HG02852 (cell line): Measurements from ENCODE around the gene MRPL54.

Experiments
- ATAC-seq: cut with Tn5 transposase; IDR thresholded peaks from one replicate; pipeline ENCODE4 v1.9.1; 2021; ENCODE audit warnings: mild to moderate bottlenecking, moderate library complexity; ENCODE audit not compliant: unreplicated experiment

MRPL54 gene

DNA sequence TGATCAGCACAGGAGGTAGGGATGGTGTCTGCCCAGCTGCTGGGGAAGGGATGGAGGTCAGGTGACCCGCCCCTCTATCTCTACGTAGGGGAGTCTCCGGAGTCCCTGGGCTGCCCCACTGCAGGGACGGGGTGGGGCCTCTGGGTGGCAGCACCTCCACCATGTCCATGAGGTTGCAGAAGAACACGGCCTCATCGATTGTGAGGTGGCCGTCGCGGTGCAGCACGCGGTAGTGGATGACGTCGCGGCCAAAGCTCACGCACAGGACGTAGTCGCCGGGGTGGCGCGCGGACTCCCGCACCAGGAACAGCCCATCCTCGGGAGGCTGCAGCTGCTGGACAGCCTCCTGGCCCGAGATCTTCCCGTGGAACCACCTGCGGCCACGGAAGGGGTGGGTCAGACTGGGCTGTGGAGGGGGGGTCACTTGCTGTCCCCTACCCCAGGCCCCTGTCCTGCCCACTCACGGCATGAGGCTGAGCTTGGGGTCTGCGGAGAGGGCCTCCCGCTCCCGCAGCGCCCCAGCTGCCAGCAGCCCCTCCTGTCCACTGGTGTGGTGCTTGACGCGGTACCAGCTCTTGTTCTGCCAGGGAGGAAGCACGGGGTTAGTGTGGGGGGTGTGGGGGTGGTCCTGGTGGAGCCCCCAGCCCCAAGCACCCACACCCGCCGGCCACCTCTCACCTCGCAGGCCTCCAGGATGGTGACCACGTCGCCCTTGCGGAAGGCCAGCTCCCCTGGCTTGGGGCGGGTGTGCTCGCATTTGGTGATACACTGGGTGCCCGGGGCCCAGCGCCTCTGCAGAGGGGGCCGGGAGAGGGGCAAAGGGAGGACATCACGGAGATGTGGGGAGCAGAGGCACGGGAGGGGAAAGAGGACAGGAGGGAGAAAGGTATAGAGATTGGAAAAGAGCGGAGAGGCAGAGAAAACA lies 21.4 kb downstream of the MRPL54 start:
- ATAC-seq = no peak

DNA sequence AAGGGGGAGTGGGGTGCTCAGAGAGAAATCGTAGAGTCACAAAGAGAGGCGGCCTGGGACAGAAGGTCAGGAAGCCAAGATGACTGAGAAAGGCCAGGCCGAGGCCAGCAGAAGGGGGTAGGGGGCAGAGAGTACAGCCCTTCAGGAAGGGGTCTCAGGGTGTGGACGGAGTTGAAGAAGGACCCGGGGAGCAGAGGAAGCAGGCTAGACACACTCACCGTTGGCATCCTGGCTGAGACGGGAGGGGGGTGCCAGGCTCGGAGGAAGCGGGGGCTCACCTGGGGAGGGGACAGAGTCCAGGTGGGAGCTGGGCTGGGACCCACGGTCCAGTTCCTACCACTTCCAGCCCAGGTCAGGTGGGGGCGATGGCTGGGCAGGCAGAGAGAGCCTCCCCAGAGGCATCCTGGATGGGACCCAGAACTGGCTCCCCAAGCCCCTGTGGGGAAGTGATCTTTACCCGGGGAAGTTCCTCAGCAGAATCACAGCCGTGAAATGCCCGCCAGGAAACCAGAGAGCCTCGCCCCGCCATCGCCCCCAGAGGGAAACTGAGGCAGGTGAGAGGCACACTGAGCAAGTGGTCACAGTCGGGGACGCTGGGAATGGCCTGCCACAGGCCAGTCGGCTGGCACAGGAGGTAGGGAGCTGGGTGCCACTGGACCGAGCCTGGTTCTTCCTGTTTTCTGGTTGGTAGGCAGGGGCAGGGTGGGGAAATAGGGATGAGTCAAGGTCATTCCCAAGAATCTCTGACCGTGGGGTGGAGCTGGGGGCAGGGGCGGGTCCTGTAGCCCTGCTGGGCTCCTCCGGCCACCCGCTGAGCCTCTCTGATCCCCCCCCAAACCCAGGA lies 22.3 kb downstream of the MRPL54 start:
- no peak for ATAC-seq

DNA sequence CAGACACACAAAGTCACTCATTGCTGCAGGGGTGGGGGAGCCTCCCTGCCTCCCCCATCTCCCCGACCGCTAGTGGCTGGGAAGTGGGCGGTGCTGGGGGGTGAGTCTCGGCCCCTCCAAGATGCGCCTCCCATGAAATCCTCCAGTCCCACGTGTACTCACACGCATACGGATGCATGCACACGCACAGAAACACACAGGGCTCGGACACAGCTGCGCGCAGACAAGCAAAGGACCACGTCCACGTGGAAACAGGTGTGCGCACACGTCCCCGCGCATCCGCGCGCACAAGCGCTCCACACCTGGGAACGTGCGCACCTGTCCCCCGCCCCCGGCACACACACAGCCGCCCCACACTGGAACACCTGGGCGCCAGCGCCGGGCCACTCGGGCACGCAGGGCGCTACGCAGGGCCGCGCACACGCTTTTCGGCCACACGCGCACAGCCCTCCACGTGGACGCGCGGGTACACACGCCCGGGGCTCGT lies 23.0 kb downstream of the MRPL54 start:
- ATAC-seq = no peak

DNA sequence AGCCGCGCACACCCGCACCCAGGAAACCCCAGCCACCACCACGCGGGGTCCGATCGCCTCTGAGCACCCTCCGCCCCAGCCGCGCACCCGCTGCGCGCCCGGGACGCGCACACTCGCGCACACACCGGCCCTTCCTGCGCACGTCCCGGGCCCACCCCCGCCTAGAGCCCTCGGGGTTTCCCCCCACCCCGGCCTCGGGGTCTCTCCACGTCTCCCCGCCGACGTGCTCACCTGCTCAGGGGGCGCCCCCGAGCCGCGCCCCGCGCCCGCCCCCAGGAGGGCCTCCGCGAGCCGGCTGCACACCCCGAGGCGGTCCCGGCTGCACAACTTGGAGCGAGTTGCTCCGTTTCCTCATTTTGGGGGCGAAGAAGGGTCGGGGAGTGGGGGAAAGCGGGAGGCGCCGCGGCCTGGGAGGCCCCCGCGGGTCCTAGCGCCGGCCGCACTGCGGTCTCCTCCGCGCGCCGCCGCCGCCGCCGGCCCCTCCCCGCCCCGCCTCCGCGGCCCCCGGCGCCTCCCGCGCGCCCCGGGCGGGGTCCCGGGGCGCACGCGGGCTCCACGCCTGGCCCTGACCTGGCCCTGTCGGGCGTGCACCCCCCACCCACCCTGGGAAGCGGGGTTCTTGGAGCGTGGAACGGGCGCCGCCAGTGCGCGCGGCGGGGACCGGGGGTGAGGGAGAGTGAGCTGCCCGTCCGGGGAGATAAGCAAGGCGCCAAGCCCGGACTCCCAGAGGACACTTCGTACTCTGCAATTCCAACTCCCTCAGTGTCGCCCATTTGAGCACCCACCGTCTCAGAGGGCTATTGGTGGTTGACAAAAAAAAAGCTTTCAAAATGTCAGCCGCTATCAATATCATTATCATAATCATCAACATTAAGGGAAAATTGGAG lies 23.7 kb downstream of the MRPL54 start, which contains the start of gene MATK:
MATK (minus strand) TSS at position 444 of the 887 bp plus-strand sequence. CDS start 1,246 bp downstream, outside the sequence.
- ATAC-seq = no peak

DNA sequence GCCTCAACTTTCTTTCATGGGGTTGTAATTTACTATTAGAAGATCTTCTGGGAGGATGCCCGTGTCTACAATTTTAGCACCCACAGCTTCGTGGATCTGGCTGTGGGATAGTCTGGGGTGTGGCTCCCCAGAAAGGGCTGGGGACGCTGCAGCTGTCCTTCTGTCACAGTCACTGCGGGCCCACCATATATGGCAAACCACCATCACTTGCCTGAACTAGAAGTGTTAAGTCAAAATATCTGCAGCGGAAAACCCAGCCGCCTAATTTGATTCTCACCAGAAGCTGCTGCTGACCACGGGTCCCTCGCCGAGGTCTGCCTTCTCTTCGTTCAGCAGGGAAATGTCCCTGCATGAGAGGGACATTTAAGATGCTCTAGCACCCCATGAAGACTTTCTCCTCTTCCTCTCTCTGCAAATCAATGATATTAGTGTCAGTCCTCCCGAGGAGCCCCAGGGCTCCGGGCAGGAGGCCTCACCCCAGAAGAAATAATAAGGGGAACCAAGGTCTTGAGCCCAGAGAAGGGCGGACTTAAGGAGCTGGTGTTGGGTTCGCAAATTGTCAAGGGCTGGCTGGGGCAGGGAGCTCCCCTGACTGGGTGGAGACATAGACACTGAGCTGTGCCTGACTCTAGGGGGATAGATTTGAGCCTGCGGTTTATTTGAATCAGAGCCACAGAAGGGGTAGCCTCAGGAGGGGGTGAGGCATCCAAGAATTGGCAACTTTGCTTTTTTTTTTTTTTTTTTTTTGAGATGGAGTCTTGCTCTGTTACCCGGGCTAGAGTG lies 26.7 kb downstream of the MRPL54 start:
- ATAC-seq = no peak

DNA sequence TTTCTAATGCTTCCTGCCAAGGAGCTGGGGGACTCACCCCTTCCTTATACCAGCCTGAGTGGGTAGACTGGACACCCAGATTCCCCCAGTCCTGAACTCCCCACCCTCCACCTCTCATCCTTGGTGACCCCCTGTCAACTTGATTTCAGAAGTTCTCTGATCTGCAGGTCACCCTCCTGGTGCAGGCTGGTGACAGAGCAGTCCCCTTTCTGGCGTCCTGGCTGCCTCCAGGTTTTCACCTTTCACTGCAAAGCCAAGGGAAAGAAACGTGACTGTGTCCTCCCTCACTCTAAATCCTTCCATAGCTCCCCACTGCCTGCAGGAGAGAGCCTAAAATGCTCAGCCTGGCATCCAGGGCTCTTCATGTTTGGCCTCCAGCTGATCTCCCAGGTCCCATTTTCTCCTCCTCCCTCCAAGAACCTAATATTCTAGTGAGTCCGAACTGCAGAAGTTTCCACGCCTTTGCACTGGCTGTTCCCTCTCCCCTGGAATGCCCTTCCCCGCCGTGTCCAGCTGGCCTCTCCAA lies 27.8 kb downstream of the MRPL54 start:
- no peak for ATAC-seq

DNA sequence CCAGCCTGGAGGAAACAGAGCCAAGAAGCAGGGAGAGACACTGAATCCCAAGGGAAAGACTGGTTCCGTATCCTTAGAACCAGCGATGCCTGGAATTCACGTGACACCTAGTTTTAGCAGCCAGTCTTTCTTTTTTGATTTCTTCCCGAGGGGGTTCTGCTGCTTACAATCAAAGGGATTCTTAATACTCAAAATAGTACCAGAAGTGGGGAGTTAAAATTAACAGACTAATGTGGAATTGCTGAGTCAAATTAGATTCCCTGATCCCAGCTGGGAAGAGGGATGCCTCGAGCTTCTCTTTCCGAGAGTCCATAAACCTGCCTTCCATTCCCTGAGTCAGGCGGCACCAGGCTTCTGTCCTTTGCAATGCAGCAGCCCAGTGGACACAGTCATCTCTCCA lies 28.5 kb downstream of the MRPL54 start:
- ATAC-seq = no peak

GRCh38 chr19:3792114-3792513 lies 29.6 kb downstream of the MRPL54 start:
- ATAC-seq = no peak

DNA sequence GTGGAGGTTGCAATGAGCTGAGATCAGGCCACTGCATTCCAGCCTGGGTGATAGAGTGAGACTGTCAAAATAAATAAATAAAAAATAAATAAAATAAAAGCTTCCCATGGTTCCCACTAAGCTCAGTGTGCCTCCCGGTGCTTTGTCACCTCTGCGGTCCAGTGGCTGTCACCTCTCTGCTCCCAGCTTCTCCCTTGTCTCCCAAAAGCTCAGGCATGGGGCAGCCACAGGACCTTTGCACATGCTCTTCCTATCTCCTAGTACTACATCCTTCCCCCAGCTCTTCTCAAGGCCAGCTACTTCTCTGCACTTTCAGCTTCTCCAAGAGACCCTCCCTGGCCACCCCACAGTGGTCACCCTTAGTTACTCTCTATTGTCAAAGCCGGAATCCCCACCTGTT lies 31.3 kb downstream of the MRPL54 start:
- no peak for ATAC-seq

DNA sequence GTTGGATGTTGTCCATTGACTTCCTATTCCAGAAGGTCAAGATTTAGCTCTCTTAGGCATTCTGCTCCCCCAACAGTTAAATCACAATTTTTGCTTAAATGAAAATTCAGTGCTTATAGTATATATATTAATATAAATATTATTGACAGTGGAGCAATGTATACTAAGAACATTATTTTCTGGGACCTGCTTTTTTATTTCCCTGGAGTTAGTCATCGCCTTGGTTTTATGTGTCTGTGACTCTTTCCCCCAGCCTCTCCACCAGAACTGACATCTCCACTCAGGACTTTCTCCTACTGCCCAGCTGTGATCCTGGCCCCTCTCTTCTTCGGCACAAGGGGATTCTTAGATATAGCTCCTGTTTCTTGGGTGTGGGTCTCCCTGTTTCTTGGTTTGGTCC lies 33.9 kb downstream of the MRPL54 start:
- no peak for ATAC-seq

- no peak for ATAC-seq
Measured at GRCh38 chr19:3798137-3798536, 35.7 kb downstream of the MRPL54 start.

DNA sequence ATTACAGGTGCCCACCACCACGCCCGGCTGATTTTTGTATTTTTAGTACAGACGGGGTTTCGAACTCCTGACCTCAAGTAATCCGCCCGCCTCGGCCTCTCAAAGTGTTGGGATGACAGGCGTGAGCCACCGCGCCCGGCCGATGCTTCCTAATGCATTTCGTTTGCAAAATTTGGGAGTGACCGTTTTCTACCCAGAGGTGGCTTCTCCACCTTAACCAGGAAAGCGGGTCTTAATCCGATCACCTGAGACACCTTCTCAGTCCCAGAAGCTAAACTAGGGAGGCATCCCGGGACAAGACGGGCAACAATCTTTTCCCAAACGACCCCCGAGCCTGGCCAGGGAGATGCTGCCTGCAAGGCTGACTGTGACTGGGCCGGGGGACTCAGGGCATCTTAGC lies 38.5 kb downstream of the MRPL54 start:
- no peak for ATAC-seq

DNA sequence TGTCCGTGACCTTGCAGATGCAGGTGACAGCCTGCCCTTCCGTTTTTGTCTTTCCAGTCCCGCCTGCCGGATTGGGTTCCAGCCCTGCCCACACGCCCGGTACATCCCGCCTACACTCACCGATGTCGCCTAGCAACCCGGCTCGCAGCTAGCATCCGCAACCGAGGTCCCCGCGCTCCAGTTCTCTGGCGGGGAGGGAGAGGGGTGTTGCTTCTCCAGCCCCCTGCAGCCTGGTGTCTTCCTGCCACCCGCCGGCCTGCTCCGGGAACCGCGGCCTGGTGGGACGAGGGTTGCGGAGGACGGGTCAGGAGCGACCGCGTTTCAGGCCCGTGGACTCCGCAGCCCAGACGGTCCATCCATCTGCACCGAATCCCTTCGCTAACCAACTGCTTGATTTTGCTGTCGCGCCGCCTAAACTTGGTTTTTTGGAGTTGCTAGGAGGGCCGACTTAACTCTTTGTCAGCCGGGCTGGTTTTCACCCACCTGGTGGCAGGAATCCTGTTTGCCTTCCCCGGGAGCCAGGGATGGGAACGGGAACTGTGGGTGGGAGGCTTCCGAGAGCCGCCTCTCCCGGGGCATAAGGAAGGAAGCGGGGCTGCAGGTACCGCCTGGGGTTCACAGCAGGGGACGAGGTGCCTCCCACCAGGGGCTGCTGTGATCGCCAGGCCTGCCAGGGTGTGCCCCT lies 39.1 kb downstream of the MRPL54 start:
- no peak for ATAC-seq

DNA sequence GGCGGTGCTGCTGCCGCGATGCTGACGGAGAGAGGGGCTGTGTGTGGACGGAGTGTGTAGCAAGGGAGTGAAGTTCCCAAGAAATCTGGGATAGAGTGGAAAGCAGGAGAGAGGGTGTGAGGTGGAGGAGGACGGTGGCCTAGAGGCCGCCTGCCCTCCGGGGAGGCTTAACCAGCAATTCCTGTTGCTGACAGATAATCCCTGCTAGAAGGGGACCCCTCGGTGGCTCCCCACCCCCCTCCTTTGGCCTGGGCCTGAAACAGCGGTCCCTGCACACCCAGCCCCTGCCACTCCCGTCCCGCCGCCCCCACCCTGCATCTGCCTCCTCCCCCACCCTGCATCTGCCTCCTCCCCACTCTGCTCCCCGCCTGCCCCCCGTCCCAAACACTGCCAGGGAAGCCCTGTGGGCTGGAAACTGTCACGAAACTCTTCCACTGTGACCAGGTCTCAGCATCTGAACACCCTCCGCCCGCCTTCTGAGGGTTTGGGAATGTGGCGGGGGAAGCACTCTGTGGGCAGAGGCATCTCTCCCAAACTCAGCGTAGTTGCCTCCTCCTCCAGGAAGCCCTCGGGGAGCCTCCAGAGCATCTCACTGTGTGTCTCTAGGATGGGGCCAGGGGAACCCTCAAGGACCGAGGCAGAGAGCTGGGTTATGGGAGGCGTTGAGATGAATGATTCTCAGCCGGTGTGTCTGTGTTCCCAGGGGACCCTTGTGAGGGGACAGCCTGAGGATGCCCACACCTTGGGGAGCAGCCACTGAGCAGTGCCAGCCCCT lies 40.8 kb downstream of the MRPL54 start:
- no peak for ATAC-seq

GRCh38 chr19:3803986-3804385 lies 41.5 kb downstream of the MRPL54 start:
- no peak for ATAC-seq

DNA sequence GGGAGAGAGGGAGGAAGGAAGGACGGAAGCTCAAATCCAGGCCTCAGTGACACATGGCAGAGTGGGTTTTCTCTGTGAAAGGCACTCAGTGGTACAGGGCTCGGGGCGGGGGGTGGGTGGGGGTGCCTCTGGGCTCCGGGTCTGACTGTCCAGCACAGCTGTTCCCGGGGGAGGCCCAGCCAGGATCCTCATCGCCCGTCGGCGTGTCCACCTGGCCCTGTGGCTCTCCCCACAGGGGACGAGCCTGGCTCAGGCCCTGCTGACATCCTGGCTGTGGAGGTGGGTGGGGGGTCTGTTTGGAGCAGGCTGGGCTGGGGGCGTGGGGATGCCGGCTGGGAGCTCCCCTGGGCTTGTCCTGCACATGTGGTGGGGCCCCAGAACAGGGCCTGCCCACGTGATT lies 41.9 kb downstream of the MRPL54 start:
- ATAC-seq = no peak

DNA sequence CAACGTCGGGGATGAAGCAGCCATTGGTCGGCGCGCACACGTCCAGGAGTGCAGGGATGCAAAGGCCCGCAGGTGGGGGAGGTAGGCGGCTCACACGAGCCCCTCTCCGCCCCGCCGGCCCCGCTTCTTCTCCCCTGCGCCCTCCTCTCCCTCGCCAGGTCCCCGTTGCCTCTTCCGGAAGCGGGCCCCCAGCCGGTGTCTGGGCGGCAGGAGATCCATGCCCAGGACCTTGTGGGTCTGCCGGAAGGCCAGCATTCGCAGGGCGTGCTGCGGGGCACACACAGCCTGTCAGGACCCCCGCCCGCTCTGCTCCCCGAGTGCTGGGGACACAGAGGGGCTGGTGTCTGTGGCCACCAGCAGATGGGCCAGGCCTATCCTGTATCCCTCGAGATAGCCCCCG lies 43.4 kb downstream of the MRPL54 start:
- no peak for ATAC-seq

GRCh38 chr19:3807131-3807480 lies 44.6 kb downstream of the MRPL54 start:
- no peak for ATAC-seq
